IPS-11a (cell line): ENCODE data around the gene PCGF3.
"Not testable (repeated sequence)": the region's sequence is repeated elsewhere in the genome, so short reads cannot be mapped to it uniquely, and the experiment has no call there.

Experiments used
- H3K4me3 ChIP-seq: one replicate; pipeline ENCODE4 v1.5.1; 2013; ENCODE audit warnings: low read depth, low read length, control low read depth

Gene PCGF3

DNA sequence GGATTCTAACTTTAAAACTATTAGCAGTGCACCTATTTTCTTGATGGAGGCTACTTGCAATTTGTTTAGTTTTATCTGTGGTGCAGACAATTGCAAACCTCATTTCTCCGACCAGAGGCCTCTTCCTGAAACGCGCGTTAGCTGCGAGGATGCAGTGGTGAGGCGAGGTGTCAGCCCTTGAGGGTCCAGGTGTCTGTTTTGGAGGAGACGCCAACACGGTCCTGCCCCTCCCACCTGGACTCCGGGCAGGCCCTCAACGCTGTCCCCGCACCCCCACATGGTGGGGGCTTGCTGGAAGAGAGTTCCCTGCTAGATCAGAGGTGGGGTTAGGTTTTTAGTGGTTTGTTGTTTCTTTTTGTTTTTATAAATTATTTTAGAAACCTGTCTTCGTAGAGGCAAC is 34.4 kb downstream of the PCGF3 start:
- H3K4me3 ChIP-seq: no peak overlapping the region

DNA sequence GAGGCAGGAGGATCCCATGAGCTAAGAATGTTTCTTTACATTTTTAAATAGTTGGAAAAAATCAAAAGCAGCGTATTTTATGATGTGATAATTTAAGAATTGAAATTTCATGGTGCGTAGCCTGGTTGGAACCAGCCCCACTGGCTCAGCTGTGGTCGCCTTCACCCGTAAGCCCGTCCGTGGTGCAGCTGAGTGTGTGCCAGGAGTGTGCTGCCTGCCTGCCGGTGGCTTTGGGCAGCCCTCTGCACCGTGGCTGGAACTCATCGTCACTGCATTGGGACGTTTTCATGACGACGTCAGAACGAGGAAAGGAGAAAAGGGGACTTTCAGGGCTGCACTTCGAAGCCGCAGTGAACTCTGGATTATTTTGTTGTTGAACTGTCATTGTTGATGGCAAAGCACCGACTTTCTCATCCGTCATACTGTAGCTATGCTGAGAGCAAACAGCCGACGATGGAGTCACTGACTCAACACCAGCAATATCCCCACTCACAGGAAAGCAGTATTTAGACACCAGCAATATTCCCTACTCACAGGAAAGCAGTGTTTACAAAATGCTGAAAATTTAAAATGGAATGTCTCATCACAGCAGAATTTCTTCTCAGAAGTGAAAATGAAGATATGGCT is 35.1 kb downstream of the PCGF3 start:
- H3K4me3 ChIP-seq: no peak overlapping the region

- no peak overlapping the region for H3K4me3 ChIP-seq
These were observed 36.6 kb downstream of the PCGF3 start for GRCh38 chr4:742096-742741.

GRCh38 chr4:742742-743311 is 37.2 kb downstream of the PCGF3 start:
- no peak overlapping the region for H3K4me3 ChIP-seq

GRCh38 chr4:743463-744211 is 38.0 kb downstream of the PCGF3 start:
- H3K4me3 ChIP-seq: no peak overlapping the region

- no peak overlapping the region for H3K4me3 ChIP-seq
These were observed 38.7 kb downstream of the PCGF3 start for GRCh38 chr4:744212-744841.

DNA sequence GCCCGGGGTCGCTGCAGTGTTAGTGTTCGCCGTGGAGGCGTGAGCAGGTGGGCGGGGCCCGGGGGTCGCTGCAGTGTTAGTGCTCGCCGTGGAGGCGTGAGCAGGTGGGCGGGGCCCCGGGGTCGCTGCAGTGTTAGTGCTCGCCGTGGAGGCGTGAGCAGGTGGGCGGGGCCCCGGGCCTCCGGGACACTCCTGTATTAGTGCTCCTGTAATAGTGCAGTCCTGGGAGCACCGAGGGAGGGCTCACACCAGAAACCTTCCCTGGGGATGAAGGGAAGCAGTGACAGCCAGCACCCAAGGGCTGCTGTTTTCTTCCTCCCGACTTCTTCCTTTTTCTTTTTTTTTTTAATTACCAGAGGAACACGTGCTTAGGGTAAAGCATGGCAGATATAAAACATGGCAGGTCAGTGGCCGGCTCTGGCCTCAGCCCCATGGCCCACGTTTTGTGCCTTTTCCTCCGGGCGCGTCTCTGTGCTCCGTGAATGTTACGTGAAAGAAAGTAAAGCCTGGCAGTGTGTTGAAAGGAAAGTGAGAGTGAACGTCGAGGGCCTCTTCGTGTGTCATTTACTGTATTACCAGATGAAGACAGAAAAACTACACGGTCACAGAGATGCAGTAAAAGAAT is 42.0 kb downstream of the PCGF3 start:
- H3K4me3 ChIP-seq: no peak overlapping the region

GRCh38 chr4:748461-748860 is 42.8 kb downstream of the PCGF3 start:
- no peak overlapping the region for H3K4me3 ChIP-seq

- H3K4me3 ChIP-seq: no peak overlapping the region
These were observed 44.4 kb downstream of the PCGF3 start for GRCh38 chr4:749698-750666.

GRCh38 chr4:751676-752075 is 46.0 kb downstream of the PCGF3 start:
- no peak overlapping the region for H3K4me3 ChIP-seq

DNA sequence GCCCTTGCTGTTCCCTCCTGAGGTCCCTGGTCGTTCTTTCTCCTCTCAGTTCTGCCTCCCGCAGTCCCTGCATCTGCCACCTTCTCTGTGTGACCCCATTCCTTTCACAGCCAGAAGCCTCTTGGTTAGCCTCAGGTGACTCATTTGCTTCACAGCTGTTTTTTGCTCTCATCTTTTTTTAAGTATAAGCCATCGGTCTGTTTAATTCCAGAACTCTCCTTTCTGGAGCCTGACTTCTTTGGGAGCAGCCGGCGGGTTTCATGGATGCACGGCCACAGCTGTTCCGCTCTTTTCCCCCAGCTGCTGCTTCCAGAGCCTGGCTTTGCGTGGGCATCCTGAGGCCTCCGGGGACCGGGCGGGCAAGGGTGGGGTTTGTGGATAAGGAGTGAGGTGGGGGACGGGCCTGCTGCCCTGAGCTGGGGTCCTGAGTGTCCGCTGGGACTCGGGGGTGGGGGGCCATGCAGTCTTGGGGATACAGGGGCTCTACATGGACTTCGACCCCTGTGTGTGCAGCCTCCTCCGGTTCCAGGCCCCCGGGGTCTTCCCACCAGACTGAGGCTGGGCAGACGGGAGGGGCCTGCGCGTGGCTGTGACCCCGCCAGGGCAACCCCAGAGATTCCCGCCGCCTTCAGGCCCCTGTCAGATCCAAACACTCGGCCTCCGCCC is 46.7 kb downstream of the PCGF3 start:
- H3K4me3 ChIP-seq: no peak overlapping the region

GRCh38 chr4:753186-753585 is 47.6 kb downstream of the PCGF3 start:
- not testable (repeated sequence) for H3K4me3 ChIP-seq

GRCh38 chr4:754221-755120 is 48.8 kb downstream of the PCGF3 start:
- no peak overlapping the region for H3K4me3 ChIP-seq

DNA sequence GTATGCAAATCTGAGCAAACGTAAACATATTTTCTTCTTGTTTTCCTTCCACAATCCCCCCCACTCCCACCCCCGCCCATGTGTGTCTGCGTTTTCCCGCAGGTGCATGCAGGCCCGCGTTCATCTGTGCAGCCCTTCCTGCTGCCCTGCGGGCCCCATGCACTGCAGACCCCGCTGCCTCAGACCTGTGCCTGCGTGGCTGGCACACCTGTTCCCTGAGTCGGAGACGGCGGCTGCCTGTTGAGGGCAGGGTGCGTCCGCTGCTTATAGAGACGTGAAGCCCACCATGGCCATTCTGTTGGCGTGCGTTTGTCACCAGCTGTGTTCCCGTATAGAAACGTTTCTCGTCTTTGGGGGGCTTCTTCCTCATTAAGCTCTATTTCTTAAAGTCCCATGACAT is 51.5 kb downstream of the PCGF3 start:
- H3K4me3 ChIP-seq: no peak overlapping the region

GRCh38 chr4:759810-760209 is 54.2 kb downstream of the PCGF3 start:
- not testable (repeated sequence) for H3K4me3 ChIP-seq

- H3K4me3 ChIP-seq: no peak overlapping the region
These were observed 55.0 kb downstream of the PCGF3 start for GRCh38 chr4:760616-761015.

DNA sequence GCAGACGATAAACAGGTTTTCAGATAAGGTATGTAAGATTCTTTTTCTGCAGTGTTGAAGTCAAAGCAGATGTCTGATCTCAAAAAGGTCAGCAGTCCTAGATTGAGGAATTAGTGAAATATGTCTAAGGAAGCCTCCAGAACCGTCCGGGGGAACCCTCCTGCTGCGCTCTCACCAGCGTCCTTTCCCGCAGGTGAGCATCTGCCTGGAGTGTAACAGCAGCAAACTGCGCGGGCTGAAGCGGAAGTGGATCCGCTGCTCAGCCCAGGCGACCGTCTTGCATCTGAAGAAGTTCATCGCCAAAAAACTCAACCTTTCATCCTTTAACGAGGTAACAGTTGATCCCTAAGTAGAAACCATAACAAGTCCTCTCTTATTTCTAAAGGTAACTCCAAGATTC is 55.5 kb downstream of the PCGF3 start:
- H3K4me3 ChIP-seq: no peak overlapping the region

DNA sequence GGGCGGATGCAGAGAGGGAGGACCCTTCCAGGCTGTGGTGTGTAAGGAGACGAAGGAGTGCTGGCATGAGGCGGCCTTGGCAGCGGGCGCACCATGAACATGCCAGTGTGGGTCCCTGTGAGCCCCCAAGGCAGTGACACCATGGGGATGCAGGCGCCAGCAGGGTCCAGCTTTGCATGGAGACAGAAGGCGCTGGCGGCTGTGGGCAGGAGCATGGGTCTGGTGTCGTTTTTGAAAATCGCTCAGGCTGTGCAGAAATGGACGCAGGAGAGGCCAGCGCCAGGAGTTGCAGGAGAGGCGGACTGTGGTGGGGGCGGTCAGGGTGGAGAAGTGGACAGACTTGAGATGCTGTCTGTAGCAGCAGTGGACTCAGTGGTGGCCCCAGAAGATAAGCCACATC is 56.1 kb downstream of the PCGF3 start:
- no peak overlapping the region for H3K4me3 ChIP-seq
